ENCODE measurements around the gene LINC00237. TPM values are rescaled to one million over a fixed set of nuclear protein-coding genes. Genes with fewer than 3 reads are reported as not detected.

LINC00237 gene
- polyA plus RNA-seq, 1 experiment = not detected

DNA sequence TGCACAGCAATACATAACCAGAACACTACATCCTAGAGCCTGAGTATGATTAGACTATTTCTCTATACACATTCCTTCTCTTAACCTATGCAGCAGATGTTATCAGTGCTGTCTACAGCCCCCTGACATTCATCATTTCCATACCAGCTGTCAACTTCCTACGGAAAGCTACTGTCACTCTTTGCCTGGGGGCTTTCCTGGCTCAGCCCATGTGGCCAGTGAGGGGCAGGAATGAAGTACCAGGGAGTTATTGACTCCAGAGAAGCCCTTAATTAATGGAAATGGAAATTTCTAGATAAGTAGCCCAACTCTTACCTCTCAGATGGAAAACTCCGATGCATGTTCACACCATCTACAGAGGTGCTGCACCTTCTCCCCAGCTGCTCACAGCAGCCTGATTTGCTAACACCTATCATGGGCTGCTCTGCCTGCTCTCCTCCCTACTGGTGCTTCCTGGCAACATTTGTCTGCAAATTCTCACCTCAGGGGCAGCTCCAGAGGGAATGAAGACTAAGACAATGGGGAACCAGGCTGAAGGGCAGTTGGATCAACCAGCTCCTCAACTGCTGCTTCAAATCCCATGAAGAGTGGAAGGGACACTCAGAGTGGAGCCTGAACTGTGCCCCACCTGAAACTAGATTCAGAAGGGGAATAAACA lies 59.6 kb downstream of the LINC00237 start:
- POLR2A ChIA-PET = no interaction called here
- H3K9me3 ChIP-seq (ENCODE audit: control insufficient read depth, insufficient read depth, low read length) = no peaks in the 10 kb centered on the region
- CTCF ChIA-PET = no interaction called here
- DNase-seq (ENCODE audit: low read depth, low spot score) = no peak
- H3K27me3 ChIP-seq (ENCODE audit: control insufficient read depth, insufficient read depth, low read length) = no peaks in the 10 kb centered on the region
- TF ChIP-seq, protein P1, sequence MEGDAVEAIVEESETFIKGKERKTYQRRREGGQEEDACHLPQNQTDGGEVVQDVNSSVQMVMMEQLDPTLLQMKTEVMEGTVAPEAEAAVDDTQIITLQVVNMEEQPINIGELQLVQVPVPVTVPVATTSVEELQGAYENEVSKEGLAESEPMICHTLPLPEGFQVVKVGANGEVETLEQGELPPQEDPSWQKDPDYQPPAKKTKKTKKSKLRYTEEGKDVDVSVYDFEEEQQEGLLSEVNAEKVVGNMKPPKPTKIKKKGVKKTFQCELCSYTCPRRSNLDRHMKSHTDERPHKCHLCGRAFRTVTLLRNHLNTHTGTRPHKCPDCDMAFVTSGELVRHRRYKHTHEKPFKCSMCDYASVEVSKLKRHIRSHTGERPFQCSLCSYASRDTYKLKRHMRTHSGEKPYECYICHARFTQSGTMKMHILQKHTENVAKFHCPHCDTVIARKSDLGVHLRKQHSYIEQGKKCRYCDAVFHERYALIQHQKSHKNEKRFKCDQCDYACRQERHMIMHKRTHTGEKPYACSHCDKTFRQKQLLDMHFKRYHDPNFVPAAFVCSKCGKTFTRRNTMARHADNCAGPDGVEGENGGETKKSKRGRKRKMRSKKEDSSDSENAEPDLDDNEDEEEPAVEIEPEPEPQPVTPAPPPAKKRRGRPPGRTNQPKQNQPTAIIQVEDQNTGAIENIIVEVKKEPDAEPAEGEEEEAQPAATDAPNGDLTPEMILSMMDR (IDR thresholded peaks at IDR 0.05; ENCODE audit: low read depth, low read length) = no peak
- no peak overlapping the region for H3K27ac ChIP-seq (ENCODE audit: low read depth, low read length)
- no peak overlapping the region for H3K4me3 ChIP-seq (ENCODE audit: low read depth, low read length)

Small RNAs within 50 kb of the gene (small RNA-seq; reads per million reads assigned to genes)
- not detected for gene RNA5SP477 (ENCODE audit: insufficient read length, low read depth)

Other genes starting within 250 kb of the LINC00237 start
- gene KIZ, start 19.7 kb upstream of the LINC00237 start, polyA plus RNA-seq (2011; rRNA removed) = 18.8 and 26.1 TPM in 2 replicates
- 96.7 and 120 TPM in 2 replicates for gene XRN2, start 197.0 kb upstream of the LINC00237 start, polyA plus RNA-seq (2011; rRNA removed)

Measured in AG04450 (cell line).